Measurements from ENCODE around the gene MRO. TPM values are rescaled to one million over a fixed set of nuclear protein-coding genes. Genes with fewer than 3 reads are reported as not detected.
"Not testable (repeated sequence)": the region's sequence is repeated elsewhere in the genome, so short reads cannot be mapped to it uniquely, and the experiment has no call there.

Gene MRO
- total and polyA plus RNA-seq, 8 donors = 0.26 to 0.86 (median 0.39) TPM

DNA sequence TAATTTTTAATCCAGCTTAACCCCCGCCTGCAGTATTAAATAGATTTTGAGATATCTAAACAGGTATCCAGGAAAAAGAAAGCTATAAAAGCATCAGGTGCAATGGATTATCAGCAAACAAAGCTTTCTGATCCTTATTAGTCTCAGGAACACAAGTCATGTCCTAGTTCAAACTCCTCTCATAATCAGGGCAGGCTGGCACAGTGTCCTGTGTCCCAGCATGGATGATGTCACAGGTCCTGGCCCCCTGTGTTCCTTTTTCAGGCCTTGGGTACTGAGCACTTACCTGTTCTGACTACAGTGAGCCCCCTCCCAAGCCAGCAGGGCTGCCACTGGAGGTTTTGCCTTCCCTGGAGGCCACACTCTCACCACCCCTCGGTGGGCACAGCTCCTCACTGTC, 19.5 kb upstream of the MRO start:
- TF ChIP-seq, protein P1, sequence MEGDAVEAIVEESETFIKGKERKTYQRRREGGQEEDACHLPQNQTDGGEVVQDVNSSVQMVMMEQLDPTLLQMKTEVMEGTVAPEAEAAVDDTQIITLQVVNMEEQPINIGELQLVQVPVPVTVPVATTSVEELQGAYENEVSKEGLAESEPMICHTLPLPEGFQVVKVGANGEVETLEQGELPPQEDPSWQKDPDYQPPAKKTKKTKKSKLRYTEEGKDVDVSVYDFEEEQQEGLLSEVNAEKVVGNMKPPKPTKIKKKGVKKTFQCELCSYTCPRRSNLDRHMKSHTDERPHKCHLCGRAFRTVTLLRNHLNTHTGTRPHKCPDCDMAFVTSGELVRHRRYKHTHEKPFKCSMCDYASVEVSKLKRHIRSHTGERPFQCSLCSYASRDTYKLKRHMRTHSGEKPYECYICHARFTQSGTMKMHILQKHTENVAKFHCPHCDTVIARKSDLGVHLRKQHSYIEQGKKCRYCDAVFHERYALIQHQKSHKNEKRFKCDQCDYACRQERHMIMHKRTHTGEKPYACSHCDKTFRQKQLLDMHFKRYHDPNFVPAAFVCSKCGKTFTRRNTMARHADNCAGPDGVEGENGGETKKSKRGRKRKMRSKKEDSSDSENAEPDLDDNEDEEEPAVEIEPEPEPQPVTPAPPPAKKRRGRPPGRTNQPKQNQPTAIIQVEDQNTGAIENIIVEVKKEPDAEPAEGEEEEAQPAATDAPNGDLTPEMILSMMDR (IDR thresholded peaks at IDR 0.05) = no peak
- ATAC-seq (no peak), DNase-seq (no peak)
- no peaks in the 10 kb centered on the region for H3K36me3 ChIP-seq
- intact Hi-C loops (cut with DNase I) = no loop called here
- H3K4me1 ChIP-seq = peaks cover 10 to 14% of the 10 kb centered on the region in 2 donors
- H3K9me3 ChIP-seq = no peaks in the 10 kb centered on the region
- H3K27ac ChIP-seq = no peak overlapping the region
- H3K4me3 ChIP-seq = no peak overlapping the region
- H3K27me3 ChIP-seq = no peaks in the 10 kb centered on the region

- Histone ChIP-seq H3K9me3 (no peaks in the 10 kb centered on the region), H3K4me3 (no peak overlapping the region), H3K27me3 (no peaks in the 10 kb centered on the region), H3K36me3 (no peaks in the 10 kb centered on the region), H3K4me1 (peaks cover 10 to 14% of the 10 kb centered on the region in 2 donors), H3K27ac (no peak overlapping the region)
- peak; percentile 89 for ATAC-seq
- TF ChIP-seq, protein P1 (IDR thresholded peaks at IDR 0.05) = no peak
- intact Hi-C loops (cut with DNase I) = no loop called here
- DNase-seq = no peak
Observed at GRCh38 chr18:50836521-50836957, 16.7 kb upstream of the MRO start.

DNA sequence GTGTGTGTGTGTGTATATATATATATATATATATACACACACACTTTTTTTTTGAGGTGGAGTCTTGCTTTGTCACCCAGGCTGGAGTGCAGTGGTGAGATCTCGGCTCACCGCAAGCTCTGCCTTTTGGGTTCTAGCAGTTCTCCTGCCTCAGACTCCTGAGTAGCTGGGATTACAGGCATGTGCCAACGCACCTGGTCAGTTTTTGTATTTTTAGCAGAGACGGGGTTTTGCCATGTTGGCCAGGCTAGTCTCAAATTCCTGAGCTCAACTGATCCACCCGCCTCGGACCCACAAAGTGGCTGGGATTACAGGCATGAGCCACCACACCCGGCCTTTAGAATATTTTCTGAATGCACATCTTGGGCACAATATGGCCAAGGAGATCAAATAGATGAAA, 13.7 kb upstream of the MRO start:
- H3K27ac ChIP-seq; H3K27me3 ChIP-seq; ATAC-seq; intact Hi-C loops (cut with DNase I); H3K36me3 ChIP-seq; DNase-seq; H3K4me3 ChIP-seq; H3K9me3 ChIP-seq: not testable (repeated sequence)
- H3K4me1 ChIP-seq = peaks cover 10 to 14% of the 10 kb centered on the region in 2 donors

DNA sequence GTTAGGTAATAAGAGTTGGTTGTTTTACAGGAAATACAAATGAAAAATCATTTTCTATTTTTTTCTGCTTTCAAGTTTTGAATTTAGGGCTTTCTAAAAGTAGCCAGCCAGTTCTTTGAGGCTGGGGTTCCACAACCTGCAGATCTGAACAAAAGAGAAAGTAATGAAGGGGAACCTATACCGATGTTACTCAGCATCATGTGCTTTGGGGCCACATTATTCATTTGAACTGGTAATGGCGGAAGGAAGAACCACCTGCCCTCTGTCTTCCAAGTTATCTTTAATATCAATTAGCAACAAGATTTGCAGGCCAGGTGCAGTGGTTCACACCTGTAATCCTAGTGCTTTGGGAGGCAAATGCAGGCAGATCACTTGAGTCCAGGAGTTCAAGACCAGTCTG, 12.9 kb upstream of the MRO start:
- H3K36me3 ChIP-seq = no peaks in the 10 kb centered on the region
- no peaks in the 10 kb centered on the region for H3K9me3 ChIP-seq
- H3K27ac ChIP-seq = no peak overlapping the region
- DNase-seq (no peak), ATAC-seq (no peak)
- H3K4me1 ChIP-seq = peaks cover 10 to 14% of the 10 kb centered on the region in 2 donors
- intact Hi-C loops (cut with DNase I) = no loop called here
- H3K4me3 ChIP-seq = no peak overlapping the region
- TF ChIP-seq, protein P1 (IDR thresholded peaks at IDR 0.05) = no peak
- H3K27me3 ChIP-seq = no peaks in the 10 kb centered on the region

- H3K27me3 ChIP-seq = no peaks in the 10 kb centered on the region
- H3K27ac ChIP-seq = peak overlapping the region; percentile 13 to 69
- intact Hi-C loops (cut with DNase I) = no loop called here
- H3K9me3 ChIP-seq = no peaks in the 10 kb centered on the region
- ATAC-seq = peak; percentile 76
- no peaks in the 10 kb centered on the region for H3K36me3 ChIP-seq
- TF ChIP-seq, protein P1 (IDR thresholded peaks at IDR 0.05) = no peak
- H3K4me3 ChIP-seq = no peak overlapping the region
- DNase-seq = no peak
- no peaks in the 10 kb centered on the region for H3K4me1 ChIP-seq
Observed at GRCh38 chr18:50830544-50830943, 10.7 kb upstream of the MRO start.

- no peaks in the 10 kb centered on the region for H3K27me3 ChIP-seq
- no peak overlapping the region for H3K4me3 ChIP-seq
- TF ChIP-seq, protein P1 (IDR thresholded peaks at IDR 0.05) = no peak
- H3K36me3 ChIP-seq = no peaks in the 10 kb centered on the region
- H3K4me1 ChIP-seq = no peaks in the 10 kb centered on the region
- no peak for DNase-seq
- ATAC-seq = no peak
- H3K27ac ChIP-seq = no peak overlapping the region
- no peaks in the 10 kb centered on the region for H3K9me3 ChIP-seq
- intact Hi-C loops (cut with DNase I) = loop anchor here in 1 of 2 donors (10.0 kb wide), 1 partner anchor 215 kb away; no protein-coding TSS in a partner anchor
Observed at GRCh38 chr18:50829644-50830043, 9.8 kb upstream of the MRO start.

Measured in left lung (tissue), 10 donors.